SJSA1 (cell line): Measurements from ENCODE around the gene MYO1A. TPM values are rescaled to one million over a fixed set of nuclear protein-coding genes. Genes with fewer than 3 reads are reported as not detected.
"Not testable (repeated sequence)": the region's sequence is repeated elsewhere in the genome, so short reads cannot be mapped to it uniquely, and the experiment has no call there.

Experiments
- DNase-seq, 2 experiments: peaks; one replicate each; pipeline ENCODE4 v3.0.0-alpha.2; 2015 to 2020; ENCODE audit warnings: low spot score in 2 of 2, low read depth in 1 of 2
- H3K27ac ChIP-seq: fragments of 250-450 bp; sonication (Bioruptor Pico); 2 replicates; pipeline ENCODE4 v1.5.1; 2020; ENCODE audit warnings: mild to moderate bottlenecking, moderate library complexity
- H3K27me3 ChIP-seq: fragments of 250-450 bp; sonication (Bioruptor Pico); replicated peaks from 2 replicates; pipeline ENCODE4 v1.5.1; 2020; ENCODE audit warnings: mild to moderate bottlenecking, moderate library complexity
- H3K36me3 ChIP-seq: fragments of 250-450 bp; sonication (Bioruptor Pico); 2 replicates; pipeline ENCODE4 v1.5.1; 2020; ENCODE audit warnings: mild to moderate bottlenecking
- H3K4me1 ChIP-seq: fragments of 250-450 bp; sonication (Bioruptor Pico); replicated peaks from 2 replicates; pipeline ENCODE4 v1.6.1; 2021; ENCODE audit warnings: mild to moderate bottlenecking
- H3K4me3 ChIP-seq: fragments of 250-450 bp; sonication (Bioruptor Pico); 2 replicates; pipeline ENCODE4 v1.5.1; 2020; ENCODE audit warnings: mild to moderate bottlenecking
- H3K9me3 ChIP-seq: fragments of 250-450 bp; sonication (Bioruptor Pico); replicated peaks from 2 replicates; pipeline ENCODE4 v1.5.1; 2020; ENCODE audit warnings: mild to moderate bottlenecking
- total RNA-seq: library from RNA; depleted of rRNA; stranded (reverse); fragments of >200 nt; shearing (Covaris generic); gene quantifications from 2 replicates; pipeline ENCODE4 v1.2.3, GENCODE V29; 2014

The MYO1A gene
- total RNA-seq, 1 experiment from 2014 or later: not detected

DNA sequence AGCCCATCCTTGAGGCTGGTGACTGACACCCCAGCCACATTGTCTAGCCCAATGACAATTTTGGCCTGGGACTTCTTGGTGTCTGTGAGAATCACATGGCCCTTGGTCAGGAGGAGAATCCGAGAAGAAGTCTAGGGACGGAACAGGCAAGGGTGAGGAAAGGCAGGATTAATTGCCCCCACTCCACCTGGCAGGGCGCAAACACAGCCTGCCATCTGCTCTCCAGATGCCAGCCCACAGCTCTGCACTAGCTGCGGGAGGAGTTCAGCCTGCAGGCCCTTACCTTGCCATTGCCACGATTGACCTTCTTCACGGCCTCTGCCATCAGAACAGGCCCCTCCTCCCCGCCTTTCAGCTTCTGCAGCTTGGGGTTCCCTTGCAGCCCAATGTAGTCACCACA, 20.5 kb downstream of the MYO1A start:
- H3K9me3 ChIP-seq: no peaks in the 10 kb centered on the region
- H3K36me3 ChIP-seq: no peaks in the 10 kb centered on the region
- H3K4me3 ChIP-seq: no peak overlapping the region
- no peaks in the 10 kb centered on the region for H3K4me1 ChIP-seq
- peaks cover 16% of the 10 kb centered on the region; the same call in 1 of the 2 replicates for H3K27me3 ChIP-seq
- DNase-seq: no peak
- H3K27ac ChIP-seq: no peak overlapping the region

- DNase-seq: no peak
- Histone ChIP-seq H3K27ac (no peak overlapping the region), H3K27me3 (peaks cover 5% of the 10 kb centered on the region; the same call in 1 of the 2 replicates), H3K9me3 (no peaks in the 10 kb centered on the region), H3K4me3 (no peak overlapping the region), H3K36me3 (no peaks in the 10 kb centered on the region), H3K4me1 (no peaks in the 10 kb centered on the region)
These were observed 22.1 kb downstream of the MYO1A start for GRCh38 chr12:57027805-57028153.

GRCh38 chr12:57027011-57027804, 22.7 kb downstream of the MYO1A start:
- no peak overlapping the region for H3K4me3 ChIP-seq
- H3K27ac ChIP-seq: no peak overlapping the region
- H3K36me3 ChIP-seq: no peaks in the 10 kb centered on the region
- DNase-seq: no peak
- no peaks in the 10 kb centered on the region for H3K9me3 ChIP-seq
- H3K27me3 ChIP-seq: peaks cover 4% of the 10 kb centered on the region; the same call in 1 of the 2 replicates
- no peaks in the 10 kb centered on the region for H3K4me1 ChIP-seq

GRCh38 chr12:57025196-57025595, 24.7 kb downstream of the MYO1A start:
- Histone ChIP-seq H3K9me3 (no peaks in the 10 kb centered on the region), H3K27me3 (peaks cover 4% of the 10 kb centered on the region; the same call in 1 of the 2 replicates), H3K4me1 (no peaks in the 10 kb centered on the region), H3K36me3 (no peaks in the 10 kb centered on the region), H3K27ac (no peak overlapping the region), H3K4me3 (no peak overlapping the region)
- DNase-seq: no peak

DNA sequence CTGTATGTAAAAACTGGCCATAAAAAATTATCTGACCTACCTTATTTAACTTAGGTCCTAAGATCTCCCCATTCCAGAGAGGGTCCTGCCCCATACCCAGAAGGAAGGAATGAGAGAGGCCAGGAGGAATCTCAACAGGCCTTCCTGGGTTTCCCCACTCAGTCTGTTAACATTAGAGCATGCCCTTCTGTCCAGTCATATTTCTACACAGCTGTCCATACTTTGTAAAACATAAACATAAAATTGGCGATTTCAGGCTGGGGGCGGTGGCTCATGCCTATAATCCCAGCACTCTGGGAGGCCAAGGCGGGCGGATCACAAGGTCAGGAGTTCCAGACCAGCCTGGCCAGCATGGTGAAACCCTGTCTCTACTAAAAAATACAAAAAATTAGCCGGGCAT, 27.6 kb downstream of the MYO1A start:
- H3K27me3 ChIP-seq, H3K4me3 ChIP-seq, H3K4me1 ChIP-seq, H3K9me3 ChIP-seq, H3K27ac ChIP-seq, DNase-seq, H3K36me3 ChIP-seq: not testable (repeated sequence)

GRCh38 chr12:57019983-57020719, 29.8 kb downstream of the MYO1A start:
- Histone ChIP-seq H3K27ac (no peak overlapping the region), H3K27me3 (0 out of 2 replicates have a peak, but pooled peaks cover 3% of the 10 kb centered on the region), H3K9me3 (no peaks in the 10 kb centered on the region), H3K4me3 (no peak overlapping the region), H3K36me3 (no peaks in the 10 kb centered on the region), H3K4me1 (no peaks in the 10 kb centered on the region)
- no peak for DNase-seq

GRCh38 chr12:57018906-57019305, 31.0 kb downstream of the MYO1A start:
- Histone ChIP-seq H3K4me3 (no peak overlapping the region), H3K9me3 (no peaks in the 10 kb centered on the region), H3K27me3 (0 out of 2 replicates have a peak, but pooled peaks cover 6% of the 10 kb centered on the region), H3K27ac (no peak overlapping the region), H3K36me3 (no peaks in the 10 kb centered on the region), H3K4me1 (no peaks in the 10 kb centered on the region)
- no peak for DNase-seq

GRCh38 chr12:57018353-57018752, 31.6 kb downstream of the MYO1A start:
- not testable (repeated sequence) for H3K4me3 ChIP-seq, H3K4me1 ChIP-seq, H3K27me3 ChIP-seq, H3K9me3 ChIP-seq, H3K36me3 ChIP-seq, DNase-seq, H3K27ac ChIP-seq

DNA sequence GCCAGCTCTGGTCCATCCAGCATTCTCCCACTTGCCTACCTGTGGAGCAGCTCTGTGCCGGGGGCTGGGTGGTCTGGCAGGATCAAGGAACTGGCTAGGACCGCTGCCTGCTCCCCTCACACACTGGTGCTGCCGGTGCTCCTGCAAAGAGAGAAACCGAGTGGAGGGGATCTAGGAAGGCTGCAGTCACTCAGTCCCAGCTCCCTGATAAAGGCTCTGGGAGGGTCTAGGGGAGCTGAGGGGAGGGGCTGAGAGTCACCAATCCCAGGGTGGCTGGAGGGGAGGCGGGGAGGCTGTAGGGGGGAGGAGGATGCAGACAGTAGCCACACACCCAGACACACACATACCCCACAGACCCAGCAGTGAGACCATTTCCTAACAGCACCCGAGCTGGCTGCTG, 33.6 kb downstream of the MYO1A start, which contains the start of gene TAC3:
TSS of gene TAC3 (minus strand) at position 182 of the 400 bp plus-strand sequence. CDS start 732 bp downstream, outside the sequence.
- Histone ChIP-seq H3K4me1 (no peaks in the 10 kb centered on the region), H3K9me3 (no peaks in the 10 kb centered on the region), H3K36me3 (no peaks in the 10 kb centered on the region), H3K27ac (no peak within 1 kb of the TSS), H3K4me3 (no peak within 1 kb of the TSS), H3K27me3 (0 out of 2 replicates have a peak, but pooled peaks cover 6% of the 10 kb centered on the region)
- DNase-seq: no peak

GRCh38 chr12:57012600-57013465, 37.1 kb downstream of the MYO1A start:
- H3K4me3 ChIP-seq: no peak overlapping the region
- no peak for DNase-seq
- H3K9me3 ChIP-seq: no peaks in the 10 kb centered on the region
- H3K4me1 ChIP-seq: peaks cover 15% of the 10 kb centered on the region
- H3K27me3 ChIP-seq: 0 out of 2 replicates have a peak, but pooled peaks cover 6% of the 10 kb centered on the region
- no peak overlapping the region for H3K27ac ChIP-seq
- no peaks in the 10 kb centered on the region for H3K36me3 ChIP-seq

DNA sequence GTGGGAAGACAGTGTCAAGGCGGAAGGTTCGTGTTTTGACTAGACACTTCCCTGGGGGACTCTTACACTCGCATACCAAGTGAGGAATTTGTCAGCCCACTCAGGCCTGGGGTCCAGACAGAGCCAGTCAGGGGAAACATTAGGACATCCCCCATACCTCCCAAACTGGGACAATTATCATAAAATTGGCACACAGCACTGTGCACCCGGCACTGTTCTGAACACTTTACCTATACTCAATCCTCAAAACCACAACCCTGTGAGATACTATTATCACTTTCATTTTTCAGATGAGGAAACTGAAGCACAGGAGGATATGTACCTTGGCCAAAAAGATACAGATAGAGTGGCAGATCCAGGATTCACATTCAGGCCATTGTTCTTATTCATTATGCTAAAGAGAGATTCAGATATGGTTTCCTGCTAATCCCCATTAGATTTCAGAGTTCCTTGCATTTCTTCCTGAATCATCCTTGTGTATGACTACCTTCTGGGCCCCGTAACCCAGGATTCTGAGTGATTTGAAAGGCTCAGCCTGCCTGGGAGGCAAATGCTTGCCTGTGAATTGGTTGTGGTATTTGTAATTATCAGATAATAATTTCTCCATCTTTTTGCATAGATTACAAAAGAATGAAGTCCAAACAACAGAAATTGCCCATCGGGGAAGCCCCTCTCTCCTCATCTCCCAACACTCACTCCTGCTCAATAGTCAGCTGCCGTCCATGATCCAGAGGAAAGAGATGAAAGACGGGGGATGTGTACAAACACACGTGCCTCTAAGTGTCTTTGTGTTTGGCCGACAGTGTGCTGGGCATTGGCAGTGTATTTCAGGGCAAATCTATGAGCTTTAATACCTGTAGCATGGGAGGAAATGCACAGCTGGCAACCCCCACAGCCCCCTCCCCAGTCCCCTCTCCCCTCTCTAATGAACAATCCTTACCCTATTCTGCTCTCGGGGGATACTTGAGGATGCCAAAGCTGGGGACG, 38.2 kb downstream of the MYO1A start:
- Histone ChIP-seq H3K27me3 (0 out of 2 replicates have a peak, but pooled peaks cover 6% of the 10 kb centered on the region), H3K36me3 (no peaks in the 10 kb centered on the region), H3K4me3 (no peak overlapping the region), H3K4me1 (peaks cover 17% of the 10 kb centered on the region), H3K27ac (no peak overlapping the region), H3K9me3 (no peaks in the 10 kb centered on the region)
- no peak for DNase-seq

DNA sequence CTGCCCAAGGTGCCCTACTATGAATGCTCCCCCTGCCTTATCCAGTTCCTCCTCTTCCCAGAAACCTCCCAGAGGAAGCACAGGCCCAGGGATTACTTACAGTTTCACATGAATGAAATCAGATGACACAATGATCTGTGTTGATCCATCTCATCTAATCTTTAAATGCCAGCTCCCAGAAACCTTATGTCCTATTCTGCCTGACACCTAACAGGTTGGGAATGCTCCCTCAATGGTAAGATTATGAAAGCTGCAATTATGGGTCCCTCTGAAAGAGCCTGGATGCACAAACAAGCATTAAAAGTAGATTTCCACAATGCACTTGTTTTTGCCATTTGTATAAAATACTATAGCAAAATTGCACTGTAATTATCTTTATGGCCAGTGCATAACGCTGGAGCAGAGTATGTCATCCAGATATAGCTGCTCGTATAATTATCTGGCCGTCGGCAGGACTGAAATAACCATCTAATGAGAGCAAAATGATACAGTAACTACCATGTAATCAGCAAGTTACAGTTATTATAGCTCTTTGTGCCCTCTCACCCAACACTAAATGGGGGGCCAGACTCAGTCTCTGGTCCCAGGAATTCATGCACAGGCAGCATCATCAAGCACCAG, 39.2 kb downstream of the MYO1A start:
- Histone ChIP-seq H3K36me3 (no peaks in the 10 kb centered on the region), H3K4me3 (no peak overlapping the region), H3K4me1 (peaks cover 19% of the 10 kb centered on the region), H3K27me3 (0 out of 2 replicates have a peak, but pooled peaks cover 6% of the 10 kb centered on the region), H3K9me3 (no peaks in the 10 kb centered on the region), H3K27ac (no peak overlapping the region)
- DNase-seq: no peak
